HepG2 (cell line): ENCODE measurements around the gene MASP2. TPM values are rescaled to one million over a fixed set of nuclear protein-coding genes. Genes with fewer than 3 reads are reported as not detected.

Experiments used
- AGO2 ChIP-seq: fragments of 200-400 bp; formaldehyde crosslinking; optimal IDR thresholded peaks from 2 replicates; pipeline ENCODE3; 2017; ENCODE audit warnings: mild to moderate bottlenecking, low read depth, low read length, moderate library complexity
- BRCA1 ChIP-seq: sonication (generic); formaldehyde crosslinking; IDR thresholded peaks from 2 replicates; pipeline ENCODE4 v1.4.0; 2020; ENCODE audit warnings: missing genetic modification reagents
- BRD4 ChIP-seq: sonication (generic); formaldehyde crosslinking; IDR thresholded peaks from 2 replicates; pipeline ENCODE4 v1.4.0; 2020; ENCODE audit warnings: missing genetic modification reagents
- CHD2 ChIP-seq: IDR thresholded peaks from 2 replicates; pipeline ENCODE4 v1.6.1; 2011; ENCODE audit warnings: low read depth, low read length, improper control_type of control experiment
- KAT8 ChIP-seq: IDR thresholded peaks from 2 replicates; pipeline ENCODE4 v1.6.1; 2016; ENCODE audit warnings: missing genetic modification reagents, missing compliant biosample characterization
- NKX3-1 ChIP-seq: sonication (generic); formaldehyde crosslinking; IDR thresholded peaks from 2 replicates; pipeline ENCODE4 v1.5.0; 2020; ENCODE audit warnings: missing genetic modification reagents
- NR2F2 ChIP-seq: IDR thresholded peaks from 2 replicates; pipeline ENCODE4 v1.6.1; 2012; ENCODE audit warnings: low read depth, inconsistent platforms, borderline replicate concordance
- RBAK ChIP-seq: sonication (generic); formaldehyde crosslinking; IDR thresholded peaks from 2 replicates; pipeline ENCODE4 v1.5.1; 2020; ENCODE audit warnings: mild to moderate bottlenecking, missing genetic modification reagents
- SP1 ChIP-seq, 2 experiments: fragments of 450-650 bp in 1 of 2; sonication (generic) in 1 of 2; formaldehyde crosslinking in 1 of 2; IDR thresholded peaks; 2 replicates each; pipeline versions ENCODE4 v1.4.0 to v1.6.1; 2016 to 2020; ENCODE audit warnings: missing genetic modification reagents in 1 of 2
- USF2 ChIP-seq, 2 experiments: sonication (generic) in 1 of 2; formaldehyde crosslinking in 1 of 2; IDR thresholded peaks; 2 replicates each; pipeline versions ENCODE4 v1.5.1 to v1.6.1; 2011 to 2020; ENCODE audit warnings: borderline replicate concordance in 1 of 2, low read depth in 1 of 2, low read length in 1 of 2, mild to moderate bottlenecking in 1 of 2, missing genetic modification reagents in 1 of 2, moderate library complexity in 1 of 2
- ZFX ChIP-seq: sonication (generic); formaldehyde crosslinking; IDR thresholded peaks from 2 replicates; pipeline ENCODE4 v1.4.0; 2020; ENCODE audit warnings: mild to moderate bottlenecking, low read depth, missing genetic modification reagents, moderate library complexity
- ZNF451 ChIP-seq: sonication (generic); formaldehyde crosslinking; IDR thresholded peaks from 2 replicates; pipeline ENCODE4 v1.5.0; 2020; ENCODE audit warnings: mild to moderate bottlenecking, missing genetic modification reagents
- ZNF709 ChIP-seq: sonication (generic); formaldehyde crosslinking; IDR thresholded peaks from 2 replicates; pipeline ENCODE4 v1.5.0; 2020; ENCODE audit warnings: mild to moderate bottlenecking, missing genetic modification reagents
- ZNF841 ChIP-seq: sonication (generic); formaldehyde crosslinking; IDR thresholded peaks from 2 replicates; pipeline ENCODE4 v1.8.1; 2023; ENCODE audit warnings: missing genetic modification reagents, borderline replicate concordance
- polyA plus RNA-seq, 8 experiments: library from polyadenylated mRNA; depleted of rRNA in 3 of 8; stranded (reverse) in 7 of 8; unstranded in 1 of 8; fragments of >200 nt; fragmentation: Illumina TruSeq in 4 of 8; extraction: Trizol in 4 of 8; gene quantifications; 2 replicates each; pipeline versions ENCODE4 v1.2.1 to v1.2.3, GENCODE V29; 2011 to 2016; ENCODE audit warnings: low read depth in 4 of 8, missing spikeins in 1 of 8, mixed read lengths in 1 of 8; ENCODE audit not compliant: insufficient read depth in 1 of 8
- total RNA-seq, 5 experiments: library from RNA; depleted of rRNA; stranded (reverse); fragments of >200 nt; fragmentation: Illumina TruSeq; extraction: Trizol; gene quantifications; 2 replicates each; pipeline ENCODE4 v1.2.3, GENCODE V29; 2016; ENCODE audit warnings: low read depth in 1 of 5
- TF ChIP-seq, protein P1 (sequence below): sonication (generic); formaldehyde crosslinking; IDR thresholded peaks from 2 replicates; pipeline ENCODE4 v1.5.1; 2020; ENCODE audit warnings: mild to moderate bottlenecking, missing genetic modification reagents, moderate library complexity
- TF ChIP-seq, protein P2 (sequence below): IDR thresholded peaks from 2 replicates; pipeline ENCODE4 v1.6.1; 2016; ENCODE audit warnings: missing genetic modification reagents, missing compliant biosample characterization
- TF ChIP-seq, protein P3 (sequence below): sonication (generic); formaldehyde crosslinking; conservative IDR thresholded peaks from 2 replicates; pipeline ENCODE4 v1.8.1; 2023; ENCODE audit warnings: missing genetic modification reagents
- TF ChIP-seq, protein P4 (sequence below): IDR thresholded peaks from 2 replicates; pipeline ENCODE4 v1.6.1; 2018; ENCODE audit warnings: missing genetic modification reagents, mild to moderate bottlenecking, missing compliant biosample characterization

The MASP2 gene
- total and polyA plus RNA-seq, 2 of the 13 experiments (the other 11 are each of a cell fraction or from before 2014, with no cell fraction given) = 7.1 to 11.8 TPM

GRCh38 chr1:11059968-11060830 is 13.2 kb upstream of the MASP2 start, which contains the start of gene SRM (continued):
- TF ChIP-seq, protein P1, sequence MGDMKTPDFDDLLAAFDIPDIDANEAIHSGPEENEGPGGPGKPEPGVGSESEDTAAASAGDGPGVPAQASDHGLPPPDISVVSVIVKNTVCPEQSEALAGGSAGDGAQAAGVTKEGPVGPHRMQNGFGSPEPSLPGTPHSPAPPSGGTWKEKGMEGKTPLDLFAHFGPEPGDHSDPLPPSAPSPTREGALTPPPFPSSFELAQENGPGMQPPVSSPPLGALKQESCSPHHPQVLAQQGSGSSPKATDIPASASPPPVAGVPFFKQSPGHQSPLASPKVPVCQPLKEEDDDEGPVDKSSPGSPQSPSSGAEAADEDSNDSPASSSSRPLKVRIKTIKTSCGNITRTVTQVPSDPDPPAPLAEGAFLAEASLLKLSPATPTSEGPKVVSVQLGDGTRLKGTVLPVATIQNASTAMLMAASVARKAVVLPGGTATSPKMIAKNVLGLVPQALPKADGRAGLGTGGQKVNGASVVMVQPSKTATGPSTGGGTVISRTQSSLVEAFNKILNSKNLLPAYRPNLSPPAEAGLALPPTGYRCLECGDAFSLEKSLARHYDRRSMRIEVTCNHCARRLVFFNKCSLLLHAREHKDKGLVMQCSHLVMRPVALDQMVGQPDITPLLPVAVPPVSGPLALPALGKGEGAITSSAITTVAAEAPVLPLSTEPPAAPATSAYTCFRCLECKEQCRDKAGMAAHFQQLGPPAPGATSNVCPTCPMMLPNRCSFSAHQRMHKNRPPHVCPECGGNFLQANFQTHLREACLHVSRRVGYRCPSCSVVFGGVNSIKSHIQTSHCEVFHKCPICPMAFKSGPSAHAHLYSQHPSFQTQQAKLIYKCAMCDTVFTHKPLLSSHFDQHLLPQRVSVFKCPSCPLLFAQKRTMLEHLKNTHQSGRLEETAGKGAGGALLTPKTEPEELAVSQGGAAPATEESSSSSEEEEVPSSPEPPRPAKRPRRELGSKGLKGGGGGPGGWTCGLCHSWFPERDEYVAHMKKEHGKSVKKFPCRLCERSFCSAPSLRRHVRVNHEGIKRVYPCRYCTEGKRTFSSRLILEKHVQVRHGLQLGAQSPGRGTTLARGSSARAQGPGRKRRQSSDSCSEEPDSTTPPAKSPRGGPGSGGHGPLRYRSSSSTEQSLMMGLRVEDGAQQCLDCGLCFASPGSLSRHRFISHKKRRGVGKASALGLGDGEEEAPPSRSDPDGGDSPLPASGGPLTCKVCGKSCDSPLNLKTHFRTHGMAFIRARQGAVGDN = peak; percentile 40; the same call in 1 of the 2 replicates
- TF ChIP-seq AGO2 = peak; percentile 35
- TF ChIP-seq BRCA1 (CRISPR knock-in tag) = 0 out of 2 replicates have a peak, but pooled peaks have one; percentile 70
- peak; percentile 71; the same call in 1 of the 2 replicates for TF ChIP-seq ZFX (CRISPR knock-in tag)
- no peak for TF ChIP-seq ZNF709 (CRISPR knock-in tag)
- TF ChIP-seq ZNF841 (CRISPR knock-in tag) = no peak
- peak; percentile 48; the same call in 1 of the 2 replicates for TF ChIP-seq NKX3-1
- TF ChIP-seq, protein P2, sequence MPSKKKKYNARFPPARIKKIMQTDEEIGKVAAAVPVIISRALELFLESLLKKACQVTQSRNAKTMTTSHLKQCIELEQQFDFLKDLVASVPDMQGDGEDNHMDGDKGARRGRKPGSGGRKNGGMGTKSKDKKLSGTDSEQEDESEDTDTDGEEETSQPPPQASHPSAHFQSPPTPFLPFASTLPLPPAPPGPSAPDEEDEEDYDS = peak; percentile 10; the same call in 1 of the 2 replicates
- TF ChIP-seq CHD2 = 0 out of 2 replicates have a peak, but pooled peaks have one; percentile 16
- TF ChIP-seq, protein P3, sequence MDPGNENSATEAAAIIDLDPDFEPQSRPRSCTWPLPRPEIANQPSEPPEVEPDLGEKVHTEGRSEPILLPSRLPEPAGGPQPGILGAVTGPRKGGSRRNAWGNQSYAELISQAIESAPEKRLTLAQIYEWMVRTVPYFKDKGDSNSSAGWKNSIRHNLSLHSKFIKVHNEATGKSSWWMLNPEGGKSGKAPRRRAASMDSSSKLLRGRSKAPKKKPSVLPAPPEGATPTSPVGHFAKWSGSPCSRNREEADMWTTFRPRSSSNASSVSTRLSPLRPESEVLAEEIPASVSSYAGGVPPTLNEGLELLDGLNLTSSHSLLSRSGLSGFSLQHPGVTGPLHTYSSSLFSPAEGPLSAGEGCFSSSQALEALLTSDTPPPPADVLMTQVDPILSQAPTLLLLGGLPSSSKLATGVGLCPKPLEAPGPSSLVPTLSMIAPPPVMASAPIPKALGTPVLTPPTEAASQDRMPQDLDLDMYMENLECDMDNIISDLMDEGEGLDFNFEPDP (CRISPR knock-in tag) = 0 out of 2 replicates have a peak, but pooled peaks have one; percentile 73
- TF ChIP-seq ZNF451 = 0 out of 2 replicates have a peak, but pooled peaks have one; percentile 12
- TF ChIP-seq SP1 (IDR thresholded peaks at IDR 0.05) = no peak
- TF ChIP-seq SP1 (CRISPR knock-in tag; IDR thresholded peaks at IDR 0.05) = peak; percentile 45; the same call in 1 of the 2 replicates
- TF ChIP-seq BRD4 (CRISPR knock-in tag) = 0 out of 2 replicates have a peak, but pooled peaks have one; percentile 68
- TF ChIP-seq, protein P4, sequence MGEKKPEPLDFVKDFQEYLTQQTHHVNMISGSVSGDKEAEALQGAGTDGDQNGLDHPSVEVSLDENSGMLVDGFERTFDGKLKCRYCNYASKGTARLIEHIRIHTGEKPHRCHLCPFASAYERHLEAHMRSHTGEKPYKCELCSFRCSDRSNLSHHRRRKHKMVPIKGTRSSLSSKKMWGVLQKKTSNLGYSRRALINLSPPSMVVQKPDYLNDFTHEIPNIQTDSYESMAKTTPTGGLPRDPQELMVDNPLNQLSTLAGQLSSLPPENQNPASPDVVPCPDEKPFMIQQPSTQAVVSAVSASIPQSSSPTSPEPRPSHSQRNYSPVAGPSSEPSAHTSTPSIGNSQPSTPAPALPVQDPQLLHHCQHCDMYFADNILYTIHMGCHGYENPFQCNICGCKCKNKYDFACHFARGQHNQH (CRISPR knock-in tag) = no peak
- peak; percentile 21; the same call in 1 of the 2 replicates for TF ChIP-seq KAT8 (CRISPR knock-in tag)
- no peak for TF ChIP-seq RBAK
- peak; percentile 18; the same call in 1 of the 2 replicates for TF ChIP-seq NR2F2
- TF ChIP-seq USF2 (IDR thresholded peaks at IDR 0.05; ENCODE audit: low read depth, low read length) = peak; percentile 40
- TF ChIP-seq USF2 (CRISPR knock-in tag; IDR thresholded peaks at IDR 0.05; ENCODE audit: borderline replicate concordance) = no peak
